ENCODE measurements around the gene ARMC2.

ARMC2 gene

GRCh38 chr6:109023356-109023925 lies 175.2 kb downstream of the ARMC2 start:
- no peak for TF ChIP-seq CTCF (IDR thresholded peaks at IDR 0.05)
- H3K9me3 ChIP-seq, result no peaks in the 10 kb centered on the region
- no peak overlapping the region for H3K27ac ChIP-seq
- no peak overlapping the region for H3K4me3 ChIP-seq (ENCODE audit: low read depth in 1 of 2, low read length in 1 of 2)
- H3K4me1 ChIP-seq (ENCODE audit: control insufficient read depth in 1 of 2, insufficient read depth in 1 of 2, low read depth in 1 of 2, low read length in 1 of 2), result no peaks in the 10 kb centered on the region
- H3K36me3 ChIP-seq, result no peaks in the 10 kb centered on the region
- H3K27me3 ChIP-seq, result no peaks in the 10 kb centered on the region
